ENCODE measurements around the gene CIAO3.

DNA sequence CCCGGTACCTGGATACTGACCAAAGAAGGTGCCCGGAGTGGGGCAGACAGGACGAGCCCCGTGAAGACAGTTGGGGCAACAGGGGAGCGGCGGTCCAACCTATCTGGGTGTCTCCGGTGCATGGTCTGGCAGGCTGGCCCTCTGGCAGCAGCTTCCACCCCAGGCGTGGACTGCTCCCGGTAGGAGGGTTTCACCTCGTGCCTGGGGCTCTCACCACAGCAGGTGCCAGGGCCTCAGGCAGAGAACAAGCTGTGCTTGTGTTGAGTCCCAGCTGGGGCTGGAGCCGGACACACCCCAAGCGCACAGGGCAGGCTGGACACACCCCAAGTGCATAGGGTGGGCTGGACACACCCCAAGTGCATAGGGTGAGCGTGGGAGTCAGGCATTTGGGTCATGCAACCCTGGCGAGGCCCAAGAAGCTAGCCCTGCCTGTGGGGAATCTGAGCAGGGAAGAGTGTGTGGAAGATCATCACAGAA lies 33.7 kb downstream of the CIAO3 start:
- TF ChIP-seq, protein P1, sequence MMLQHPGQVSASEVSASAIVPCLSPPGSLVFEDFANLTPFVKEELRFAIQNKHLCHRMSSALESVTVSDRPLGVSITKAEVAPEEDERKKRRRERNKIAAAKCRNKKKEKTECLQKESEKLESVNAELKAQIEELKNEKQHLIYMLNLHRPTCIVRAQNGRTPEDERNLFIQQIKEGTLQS (CRISPR knock-in tag; conservative IDR thresholded peaks at IDR 0.05): no peak
- TF ChIP-seq, protein P2, sequence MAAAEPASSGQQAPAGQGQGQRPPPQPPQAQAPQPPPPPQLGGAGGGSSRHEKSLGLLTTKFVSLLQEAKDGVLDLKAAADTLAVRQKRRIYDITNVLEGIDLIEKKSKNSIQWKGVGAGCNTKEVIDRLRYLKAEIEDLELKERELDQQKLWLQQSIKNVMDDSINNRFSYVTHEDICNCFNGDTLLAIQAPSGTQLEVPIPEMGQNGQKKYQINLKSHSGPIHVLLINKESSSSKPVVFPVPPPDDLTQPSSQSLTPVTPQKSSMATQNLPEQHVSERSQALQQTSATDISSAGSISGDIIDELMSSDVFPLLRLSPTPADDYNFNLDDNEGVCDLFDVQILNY (CRISPR knock-in tag; IDR thresholded peaks at IDR 0.05): no peak
- TF ChIP-seq JUN (CRISPR knock-in tag; IDR thresholded peaks at IDR 0.05) (no peak), ATF2 (CRISPR knock-in tag; IDR thresholded peaks at IDR 0.05; ENCODE audit: borderline replicate concordance, low read depth) (no peak), CTCF (IDR thresholded peaks at IDR 0.05) (no peak), TP53 (CRISPR knock-in tag; IDR thresholded peaks at IDR 0.05) (no peak), CREM (CRISPR knock-in tag; IDR thresholded peaks at IDR 0.05) (no peak), HMGXB4 (CRISPR knock-in tag; IDR thresholded peaks at IDR 0.05) (no peak), FOXP4 (CRISPR knock-in tag; IDR thresholded peaks at IDR 0.05) (no peak), ZNF532 (CRISPR knock-in tag; IDR thresholded peaks at IDR 0.05; ENCODE audit: borderline replicate concordance) (no peak), TEAD1 (CRISPR knock-in tag; IDR thresholded peaks at IDR 0.05) (no peak), KAT7 (CRISPR knock-in tag; IDR thresholded peaks at IDR 0.05; ENCODE audit: borderline replicate concordance) (no peak)
- TF ChIP-seq, protein P3, sequence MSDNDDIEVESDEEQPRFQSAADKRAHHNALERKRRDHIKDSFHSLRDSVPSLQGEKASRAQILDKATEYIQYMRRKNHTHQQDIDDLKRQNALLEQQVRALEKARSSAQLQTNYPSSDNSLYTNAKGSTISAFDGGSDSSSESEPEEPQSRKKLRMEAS (CRISPR knock-in tag; IDR thresholded peaks at IDR 0.05): no peak
